HepG2 (cell line): ENCODE measurements around the gene GIMAP7. TPM values are rescaled to one million over a fixed set of nuclear protein-coding genes. Genes with fewer than 3 reads are reported as not detected.

Experiments used
- ATAC-seq: fragments of 200-7000 bp; cut with Tn5 transposase; 3 replicates; pipeline ENCODE4 v1.9.1; 2020; ENCODE audit warnings: mild to moderate bottlenecking, moderate library complexity
- BruUV-seq: library from RNA; stranded (reverse); fragments of 400-500 nt; replicated peaks from 2 replicates; lab custom pipeline; 2021; lab: Mats Ljungman, UMichigan
- CTCF ChIA-PET: fragments of 300-600 bp; formaldehyde crosslinking; extraction: SDS; loops from one replicate; lab custom pipeline; 2021; ENCODE audit warnings: low total read pairs, inconsistent platforms, low intra/inter-chr PET ratio; lab: Yijun Ruan, JAX
- POLR2A ChIA-PET: fragments of 350-600 bp; sonication (Branson Sonifier 250); formaldehyde crosslinking; loops from one replicate; lab custom pipeline; 2020; ENCODE audit warnings: antibody characterized with exemption, inconsistent platforms; lab: Yijun Ruan, JAX
- DNase-seq: peaks from one replicate; pipeline ENCODE4 v3.0.0-alpha.2; 2015; ENCODE audit warnings: low spot score
- FAIRE-seq: peaks from 3 replicates; lab custom pipeline; 2011; peaks lifted over from hg19 to GRCh38; lab: Jason Lieb, UNC
- H2AFZ ChIP-seq: one replicate; pipeline ENCODE4 v1.6.1; 2011; ENCODE audit warnings: low read length, inconsistent platforms
- H3K27ac ChIP-seq: fragments of 300-600 bp; 3 replicates; pipeline ENCODE4 v1.8.0; 2011; ENCODE audit warnings: mixed run types, mild to moderate bottlenecking, mixed read lengths, low read length, inconsistent platforms; ENCODE audit not compliant: insufficient read depth; ENCODE audit errors: extremely low read length
- H3K27me3 ChIP-seq, 2 experiments: fragments of 200-600 bp in 1 of 2; 2 replicates in 1 of 2; 3 replicates in 1 of 2; pipeline versions ENCODE4 v1.6.0 to v1.8.0; 2011; ENCODE audit warnings: low read length in 2 of 2, mild to moderate bottlenecking in 2 of 2, moderate library complexity in 2 of 2, inconsistent platforms in 1 of 2; ENCODE audit not compliant: insufficient read depth in 2 of 2, control insufficient read depth in 1 of 2
- H3K36me3 ChIP-seq, 2 experiments: fragments of 200-600 bp in 1 of 2; replicated peaks in 1 of 2; 2 replicates in 1 of 2; 3 replicates in 1 of 2; pipeline versions ENCODE4 v1.5.1 to v1.8.0; 2011; ENCODE audit warnings: low read length in 2 of 2, inconsistent platforms in 1 of 2; ENCODE audit not compliant: insufficient read depth in 2 of 2, control insufficient read depth in 1 of 2
- H3K4me1 ChIP-seq: 2 replicates; pipeline ENCODE4 v1.5.1; 2012; ENCODE audit warnings: low read length, inconsistent platforms; ENCODE audit not compliant: insufficient read depth
- H3K4me2 ChIP-seq: 2 replicates; pipeline ENCODE4 v1.6.0; 2011; ENCODE audit warnings: low read depth, low read length, inconsistent platforms
- H3K4me3 ChIP-seq, 3 experiments: fragments of 200-600 bp in 1 of 3; sonication (generic), shearing (Covaris generic) in 1 of 3; replicated peaks in 1 of 3; 2 replicates each; pipeline ENCODE4 v1.5.1; 2011 to 2016; ENCODE audit warnings: low read length in 3 of 3, inconsistent platforms in 2 of 3, low read depth in 2 of 3, mild to moderate bottlenecking in 2 of 3, control low read depth in 1 of 3, mixed read lengths in 1 of 3; ENCODE audit not compliant: insufficient read depth in 1 of 3
- H3K79me2 ChIP-seq: one replicate; pipeline ENCODE4 v1.6.1; 2011; ENCODE audit warnings: low read length, inconsistent platforms; ENCODE audit not compliant: insufficient read depth
- H3K9ac ChIP-seq: 2 replicates; pipeline ENCODE4 v1.6.0; 2011; ENCODE audit warnings: mild to moderate bottlenecking, low read depth, low read length, inconsistent platforms; ENCODE audit not compliant: insufficient read depth
- H3K9me3 ChIP-seq: 2 replicates; pipeline ENCODE4 v1.5.1; 2012; ENCODE audit warnings: mild to moderate bottlenecking, low read length
- H4K20me1 ChIP-seq: 2 replicates; pipeline ENCODE4 v1.6.0; 2011; ENCODE audit warnings: inconsistent platforms, mild to moderate bottlenecking, low read length, moderate library complexity; ENCODE audit not compliant: insufficient read depth
- ARNT ChIP-seq: fragments of 450-650 bp; IDR thresholded peaks from 2 replicates; pipeline ENCODE4 v1.6.1; 2017
- BCL6 ChIP-seq: IDR thresholded peaks from 2 replicates; pipeline ENCODE4 v1.6.1; 2016; ENCODE audit warnings: missing genetic modification reagents, missing compliant biosample characterization
- BHLHE40 ChIP-seq: IDR thresholded peaks from 2 replicates; pipeline ENCODE4 v1.6.1; 2011; ENCODE audit warnings: low read length, improper control_type of control experiment
- CBX1 ChIP-seq: IDR thresholded peaks from one replicate; pipeline ENCODE4 v1.6.1; 2016; ENCODE audit warnings: antibody characterized with exemption, low read depth
- CHD4 ChIP-seq: fragments of 200-600 bp; sonication (generic); IDR thresholded peaks from 2 replicates; pipeline ENCODE4 v1.7.0; 2017; ENCODE audit warnings: mild to moderate bottlenecking, low read length, borderline replicate concordance
- ELF4 ChIP-seq: sonication (generic); formaldehyde crosslinking; IDR thresholded peaks from 2 replicates; pipeline ENCODE4 v1.5.0; 2020; ENCODE audit warnings: missing genetic modification reagents, mild to moderate bottlenecking, moderate library complexity, borderline replicate concordance
- EZH2 ChIP-seq: conservative IDR thresholded peaks from 2 replicates; pipeline ENCODE4 v1.6.1; 2012; ENCODE audit warnings: mild to moderate bottlenecking, low read depth, low read length, moderate library complexity
- FOXK2 ChIP-seq: fragments of 450-650 bp; IDR thresholded peaks from 2 replicates; pipeline ENCODE4 v1.6.1; 2016
- KAT8 ChIP-seq: IDR thresholded peaks from 2 replicates; pipeline ENCODE4 v1.6.1; 2016; ENCODE audit warnings: missing genetic modification reagents, missing compliant biosample characterization
- MYNN ChIP-seq: sonication (generic); formaldehyde crosslinking; IDR thresholded peaks from 2 replicates; pipeline ENCODE4 v1.4.0; 2020; ENCODE audit warnings: mild to moderate bottlenecking, low read depth, missing genetic modification reagents
- SAP130 ChIP-seq: IDR thresholded peaks from 2 replicates; pipeline ENCODE4 v1.6.1; 2016; ENCODE audit warnings: low read depth
- ZBTB3 ChIP-seq: sonication (generic); formaldehyde crosslinking; IDR thresholded peaks from 2 replicates; pipeline ENCODE4 v1.4.0; 2020; ENCODE audit warnings: low read depth, mild to moderate bottlenecking, moderate library complexity, missing genetic modification reagents, borderline replicate concordance
- ZNF260 ChIP-seq: sonication (generic); formaldehyde crosslinking; IDR thresholded peaks from 2 replicates; pipeline ENCODE4 v1.4.0; 2020; ENCODE audit warnings: missing genetic modification reagents, low read depth, mild to moderate bottlenecking, borderline replicate concordance
- ZNF296 ChIP-seq: sonication (generic); formaldehyde crosslinking; conservative IDR thresholded peaks from 2 replicates; pipeline ENCODE4 v1.5.0; 2020; ENCODE audit warnings: mild to moderate bottlenecking, missing genetic modification reagents
- ZNF468 ChIP-seq: sonication (generic); formaldehyde crosslinking; IDR thresholded peaks from 2 replicates; pipeline ENCODE4 v1.8.0; 2022; ENCODE audit warnings: mild to moderate bottlenecking, moderate library complexity, missing genetic modification reagents
- ZNF567 ChIP-seq: sonication (generic); formaldehyde crosslinking; IDR thresholded peaks from 2 replicates; pipeline ENCODE4 v1.8.1; 2023; ENCODE audit warnings: mild to moderate bottlenecking, missing genetic modification reagents, borderline replicate concordance
- ZNF7 ChIP-seq: IDR thresholded peaks from 2 replicates; pipeline ENCODE4 v1.6.1; 2016; ENCODE audit warnings: missing biosample characterization, missing genetic modification reagents
- ZNF747 ChIP-seq: sonication (generic); formaldehyde crosslinking; IDR thresholded peaks from 2 replicates; pipeline ENCODE4 v1.8.1; 2023; ENCODE audit warnings: missing genetic modification reagents, mild to moderate bottlenecking, borderline replicate concordance
- WGBS: methylation state at CpG from one replicate; pipeline ENCODE4 v1.1.6; 2017; ENCODE audit warnings: low lambda C conversion rate; 5-methylcytosine and 5-hydroxymethylcytosine counted together
- in situ Hi-C: cut with HindIII; loops from 2 replicates; pipeline ENCODE4 v1.10.0; 2017; ENCODE audit warnings: low pct_unique_long_range_greater_than_20kb; ENCODE audit not compliant: extremely low pct_ligation_motif_present
- intact Hi-C: fragments of 100-400 bp; cut with micrococcal nuclease; formaldehyde crosslinking; loops from one replicate; pipeline ENCODE4 v1.10.0; 2022; ENCODE audit not compliant: unreplicated experiment
- polyA plus RNA-seq, 8 experiments: library from polyadenylated mRNA; depleted of rRNA in 3 of 8; stranded (reverse) in 7 of 8; unstranded in 1 of 8; fragments of >200 nt; fragmentation: Illumina TruSeq in 4 of 8; extraction: Trizol in 4 of 8; gene quantifications; 2 replicates each; pipeline versions ENCODE4 v1.2.1 to v1.2.3, GENCODE V29; 2011 to 2016; ENCODE audit warnings: low read depth in 4 of 8, missing spikeins in 1 of 8, mixed read lengths in 1 of 8; ENCODE audit not compliant: insufficient read depth in 1 of 8
- total RNA-seq, 5 experiments: library from RNA; depleted of rRNA; stranded (reverse); fragments of >200 nt; fragmentation: Illumina TruSeq; extraction: Trizol; gene quantifications; 2 replicates each; pipeline ENCODE4 v1.2.3, GENCODE V29; 2016; ENCODE audit warnings: low read depth in 1 of 5
- TF ChIP-seq, protein P1 (sequence below): sonication (generic); formaldehyde crosslinking; IDR thresholded peaks from 2 replicates; pipeline ENCODE4 v1.5.0; 2020; ENCODE audit warnings: mild to moderate bottlenecking, missing genetic modification reagents

Gene GIMAP7
- total and polyA plus RNA-seq, 2 of the 13 experiments (the other 11 are each of a cell fraction or from before 2014, with no cell fraction given), result not detected

DNA sequence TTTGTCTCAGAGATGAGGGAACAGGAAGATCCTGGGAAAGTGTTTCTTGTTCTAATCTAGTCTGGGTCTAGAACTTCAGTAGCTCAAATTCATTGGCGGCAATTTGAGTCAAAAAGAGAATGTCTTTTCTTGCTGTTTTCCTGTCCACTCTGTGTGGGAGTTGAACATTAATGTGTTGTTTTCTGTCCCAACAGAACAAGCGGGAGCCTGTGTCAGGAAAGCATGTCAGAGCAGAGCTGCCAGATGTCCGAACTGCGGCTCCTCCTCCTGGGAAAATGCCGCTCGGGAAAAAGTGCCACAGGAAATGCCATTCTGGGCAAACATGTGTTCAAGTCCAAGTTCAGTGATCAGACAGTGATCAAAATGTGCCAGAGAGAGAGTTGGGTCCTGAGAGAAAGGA lies 48.2 kb upstream of the GIMAP7 start:
- H3K27me3 ChIP-seq, result peaks cover 0 to 20% of the 10 kb centered on the region in 2 experiments; a peak in 3 of 5 replicates
- under 1% methylated on average over 6 of the region's 6 CpGs for WGBS
- no peaks in the 10 kb centered on the region for H4K20me1 ChIP-seq
- no peak for TF ChIP-seq ZNF567 (CRISPR knock-in tag)
- TF ChIP-seq CBX1, result no peak
- no peak for TF ChIP-seq SAP130 (CRISPR knock-in tag)
- no peak for TF ChIP-seq ZNF296 (CRISPR knock-in tag)
- peak; percentile 76; the same call in 1 of the 2 replicates for TF ChIP-seq EZH2
- TF ChIP-seq ZNF747, result no peak
- no peak for TF ChIP-seq ZNF7 (CRISPR knock-in tag)
- TF ChIP-seq FOXK2, result no peak
- CTCF ChIA-PET, result no interaction called here
- no peak overlapping the region for H3K4me3 ChIP-seq
- intact Hi-C loops, result no loop called here
- in situ Hi-C loops, result no loop called here
- BruUV-seq, result no TSS peak
- H3K36me3 ChIP-seq, result no peaks in the 10 kb centered on the region
- no peak overlapping the region for H3K4me2 ChIP-seq
- ATAC-seq (no peak), DNase-seq (no peak), FAIRE-seq (no peak)
- POLR2A ChIA-PET, result no interaction called here
- no peaks in the 10 kb centered on the region for H3K4me1 ChIP-seq
- H3K9me3 ChIP-seq, result no peaks in the 10 kb centered on the region
- no peak overlapping the region for H3K9ac ChIP-seq
- H2AFZ ChIP-seq, result no peak overlapping the region
- no peak overlapping the region for H3K27ac ChIP-seq
- H3K79me2 ChIP-seq, result no peaks in the 10 kb centered on the region

DNA sequence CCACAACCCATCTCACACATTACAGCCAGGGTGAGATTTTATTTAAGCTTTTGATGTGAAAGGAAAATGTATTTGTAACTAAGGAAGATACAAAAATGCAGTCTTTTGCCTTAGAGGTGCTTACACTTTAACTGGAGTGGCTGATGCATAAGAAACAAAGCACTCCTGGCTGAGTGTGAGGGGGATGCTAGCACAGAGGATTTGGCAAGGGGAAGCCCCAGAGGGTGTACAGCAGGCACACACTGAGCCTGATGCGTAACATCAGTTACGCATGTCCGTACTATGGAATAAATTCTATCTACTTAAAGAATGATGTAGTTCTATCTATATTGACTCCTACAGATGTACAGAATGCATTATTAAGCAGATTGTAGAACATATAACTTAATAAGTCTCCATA lies 46.4 kb upstream of the GIMAP7 start:
- POLR2A ChIA-PET, result no interaction called here
- no peaks in the 10 kb centered on the region for H3K9me3 ChIP-seq
- H3K4me3 ChIP-seq, result no peak overlapping the region
- H3K36me3 ChIP-seq, result no peaks in the 10 kb centered on the region
- 57% methylated on average over 3 of the region's 3 CpGs for WGBS
- H3K9ac ChIP-seq, result no peak overlapping the region
- H4K20me1 ChIP-seq, result no peaks in the 10 kb centered on the region
- intact Hi-C loops, result no loop called here
- peaks cover 7% of the 10 kb centered on the region for H3K4me1 ChIP-seq
- no peaks in the 10 kb centered on the region for H3K79me2 ChIP-seq
- H3K4me2 ChIP-seq, result no peak overlapping the region
- TF ChIP-seq ZNF260 (CRISPR knock-in tag) (no peak), MYNN (CRISPR knock-in tag) (no peak), CHD4 (no peak), ZBTB3 (CRISPR knock-in tag) (no peak), ZNF468 (no peak), KAT8 (no peak), BCL6 (CRISPR knock-in tag) (no peak), ELF4 (no peak), BHLHE40 (no peak), ARNT (no peak)
- TF ChIP-seq, protein P1, sequence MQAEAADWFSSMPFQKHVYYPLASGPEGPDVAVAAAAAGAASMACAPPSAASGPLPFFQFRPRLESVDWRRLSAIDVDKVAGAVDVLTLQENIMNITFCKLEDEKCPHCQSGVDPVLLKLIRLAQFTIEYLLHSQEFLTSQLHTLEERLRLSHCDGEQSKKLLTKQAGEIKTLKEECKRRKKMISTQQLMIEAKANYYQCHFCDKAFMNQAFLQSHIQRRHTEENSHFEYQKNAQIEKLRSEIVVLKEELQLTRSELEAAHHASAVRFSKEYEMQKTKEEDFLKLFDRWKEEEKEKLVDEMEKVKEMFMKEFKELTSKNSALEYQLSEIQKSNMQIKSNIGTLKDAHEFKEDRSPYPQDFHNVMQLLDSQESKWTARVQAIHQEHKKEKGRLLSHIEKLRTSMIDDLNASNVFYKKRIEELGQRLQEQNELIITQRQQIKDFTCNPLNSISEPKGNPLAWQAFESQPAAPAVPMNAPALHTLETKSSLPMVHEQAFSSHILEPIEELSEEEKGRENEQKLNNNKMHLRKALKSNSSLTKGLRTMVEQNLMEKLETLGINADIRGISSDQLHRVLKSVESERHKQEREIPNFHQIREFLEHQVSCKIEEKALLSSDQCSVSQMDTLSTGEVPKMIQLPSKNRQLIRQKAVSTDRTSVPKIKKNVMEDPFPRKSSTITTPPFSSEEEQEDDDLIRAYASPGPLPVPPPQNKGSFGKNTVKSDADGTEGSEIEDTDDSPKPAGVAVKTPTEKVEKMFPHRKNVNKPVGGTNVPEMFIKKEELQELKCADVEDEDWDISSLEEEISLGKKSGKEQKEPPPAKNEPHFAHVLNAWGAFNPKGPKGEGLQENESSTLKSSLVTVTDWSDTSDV (CRISPR knock-in tag), result no peak
- CTCF ChIA-PET, result no interaction called here
- ATAC-seq, result no peak
- no peak overlapping the region for H3K27ac ChIP-seq
- no peak for DNase-seq
- H2AFZ ChIP-seq, result no peak overlapping the region
- FAIRE-seq, result no peak
- peaks cover 1 to 20% of the 10 kb centered on the region in 2 experiments; a peak in 3 of 5 replicates for H3K27me3 ChIP-seq
- in situ Hi-C loops, result no loop called here
- no TSS peak for BruUV-seq
